Neural progenitor cell (in vitro differentiated cells): ENCODE measurements around the gene CHGA. TPM values are rescaled to one million over a fixed set of nuclear protein-coding genes. Genes with fewer than 3 reads are reported as not detected.

Experiments used
- DNase-seq: peaks from one replicate; pipeline ENCODE4 v3.0.0-alpha.2; 2016; ENCODE audit warnings: low spot score
- H2AFZ ChIP-seq: fragments of 200-600 bp; sonication (generic); replicated peaks from 2 replicates; pipeline ENCODE4 v1.6.1; 2016; ENCODE audit warnings: antibody characterized with exemption
- H3F3A ChIP-seq: fragments of 200-600 bp; sonication (generic); 2 replicates; pipeline ENCODE4 v1.6.1; 2016; ENCODE audit warnings: antibody characterized with exemption, low read depth
- H3K27ac ChIP-seq: fragments of 200-600 bp; sonication (generic); 2 replicates; pipeline ENCODE4 v1.5.1; 2016; ENCODE audit warnings: mild to moderate bottlenecking
- H3K27me3 ChIP-seq: fragments of 200-600 bp; sonication (generic); 2 replicates; pipeline ENCODE4 v1.6.1; 2016; ENCODE audit warnings: mild to moderate bottlenecking, moderate library complexity
- H3K36me3 ChIP-seq: fragments of 200-600 bp; sonication (generic); 2 replicates; pipeline ENCODE4 v1.5.1; 2016
- H3K4me1 ChIP-seq: fragments of 200-600 bp; sonication (generic); 2 replicates; pipeline ENCODE4 v1.6.1; 2016; ENCODE audit warnings: mixed run types
- H3K4me2 ChIP-seq: fragments of 200-600 bp; sonication (generic); 2 replicates; pipeline ENCODE4 v1.6.1; 2016
- H3K4me3 ChIP-seq: fragments of 200-600 bp; sonication (generic); 2 replicates; pipeline ENCODE4 v1.5.1; 2016
- H3K79me2 ChIP-seq: fragments of 200-600 bp; sonication (generic); 2 replicates; pipeline ENCODE4 v1.6.1; 2016; ENCODE audit warnings: low read depth
- H3K9ac ChIP-seq: fragments of 200-600 bp; sonication (generic); 2 replicates; pipeline ENCODE4 v1.6.1; 2016
- H3K9me3 ChIP-seq: fragments of 200-600 bp; sonication (generic); 2 replicates; pipeline ENCODE4 v1.5.1; 2016; ENCODE audit warnings: low read depth
- H4K20me1 ChIP-seq: fragments of 200-600 bp; sonication (generic); 2 replicates; pipeline ENCODE4 v1.6.1; 2016; ENCODE audit warnings: low read depth
- H3K27ac Mint-ChIP-seq: 3 replicates; pipeline ENCODE4 v1.8.0; 2021; ENCODE audit warnings: mixed read lengths
- H3K27me3 Mint-ChIP-seq: 2 replicates; pipeline ENCODE4 v1.8.0; 2022; ENCODE audit warnings: low read depth, mild to moderate bottlenecking, inconsistent platforms, moderate library complexity, mixed read lengths; ENCODE audit not compliant: insufficient read depth
- H3K36me3 Mint-ChIP-seq: 3 replicates; pipeline ENCODE4 v1.8.0; 2021; ENCODE audit warnings: mixed read lengths
- H3K4me1 Mint-ChIP-seq: 3 replicates; pipeline ENCODE4 v1.8.0; 2021; ENCODE audit warnings: mixed read lengths
- H3K4me3 Mint-ChIP-seq: 3 replicates; pipeline ENCODE4 v1.8.0; 2021; ENCODE audit warnings: mild to moderate bottlenecking, moderate library complexity, mixed read lengths
- H3K9me3 Mint-ChIP-seq: 3 replicates; pipeline ENCODE4 v1.8.0; 2020; ENCODE audit warnings: mixed read lengths
- CTCF ChIP-seq: fragments of 200-600 bp; sonication (generic); IDR thresholded peaks from 2 replicates; pipeline ENCODE4 v1.5.1; 2017; ENCODE audit warnings: antibody characterized with exemption, mild to moderate bottlenecking
- EZH2 ChIP-seq: fragments of 200-600 bp; sonication (generic); IDR thresholded peaks from 2 replicates; pipeline ENCODE4 v1.6.1; 2017; ENCODE audit warnings: antibody characterized with exemption, mild to moderate bottlenecking, moderate library complexity
- EZH2phosphoT487 ChIP-seq: fragments of 200-600 bp; sonication (generic); IDR thresholded peaks from 2 replicates; pipeline ENCODE4 v1.6.1; 2017; ENCODE audit warnings: antibody characterized with exemption
- total RNA-seq: library from RNA; depleted of rRNA; stranded (reverse); fragments of >200 nt; gene quantifications from 2 replicates; pipeline ENCODE4 v1.2.3, GENCODE V29; 2015; ENCODE audit warnings: low replicate concordance

The CHGA gene
- total RNA-seq, 1 donor from 2014 or later = not detected

- no peaks in the 10 kb centered on the region for H3K36me3 Mint-ChIP-seq
Observed at GRCh38 chr14:92895352-92895878, 27.5 kb upstream of the CHGA start.

GRCh38 chr14:92897922-92898565, 24.9 kb upstream of the CHGA start:
- H3K27ac ChIP-seq = no peak overlapping the region
- H3K4me1 Mint-ChIP-seq = peaks cover 7% of the 10 kb centered on the region
- H3K27me3 ChIP-seq = peaks cover 19% of the 10 kb centered on the region

More at GRCh38 chr14:92895352-92895878, 27.5 kb upstream of the CHGA start:
- Mint-ChIP-seq H3K4me1 (peaks cover 5% of the 10 kb centered on the region), H3K27me3 (peaks cover 9% of the 10 kb centered on the region), H3K4me3 (no peak overlapping the region), H3K9me3 (peaks cover 4% of the 10 kb centered on the region), H3K27ac (no peak overlapping the region)
- H3K27me3 ChIP-seq = no peaks in the 10 kb centered on the region
- no peak overlapping the region for H3K9ac ChIP-seq
- no peaks in the 10 kb centered on the region for H3K36me3 ChIP-seq
- TF ChIP-seq EZH2 = no peak
- TF ChIP-seq CTCF = no peak
- no peak for TF ChIP-seq EZH2phosphoT487
- H3F3A ChIP-seq = no peaks in the 10 kb centered on the region
- H3K79me2 ChIP-seq = no peaks in the 10 kb centered on the region
- no peak overlapping the region for H3K4me3 ChIP-seq
- no peaks in the 10 kb centered on the region for H4K20me1 ChIP-seq
- H3K4me1 ChIP-seq = no peaks in the 10 kb centered on the region
- H2AFZ ChIP-seq = no peak overlapping the region
- no peak overlapping the region for H3K27ac ChIP-seq
- H3K9me3 ChIP-seq = no peaks in the 10 kb centered on the region
- H3K4me2 ChIP-seq = no peak overlapping the region
- no peak for DNase-seq

GRCh38 chr14:92898566-92899131, 24.3 kb upstream of the CHGA start:
- Histone ChIP-seq H4K20me1 (no peaks in the 10 kb centered on the region), H3K9ac (no peak overlapping the region), H3F3A (no peaks in the 10 kb centered on the region), H3K36me3 (no peaks in the 10 kb centered on the region), H3K4me3 (no peak overlapping the region), H3K27ac (no peak overlapping the region), H3K4me2 (no peak overlapping the region), H2AFZ (no peak overlapping the region), H3K27me3 (peaks cover 25% of the 10 kb centered on the region), H3K4me1 (peaks cover 6% of the 10 kb centered on the region), H3K79me2 (no peaks in the 10 kb centered on the region), H3K9me3 (no peaks in the 10 kb centered on the region)
- H3K4me3 Mint-ChIP-seq = no peak overlapping the region
- peaks cover 17% of the 10 kb centered on the region for H3K27me3 Mint-ChIP-seq
- no peaks in the 10 kb centered on the region for H3K9me3 Mint-ChIP-seq
- no peak for TF ChIP-seq EZH2
- TF ChIP-seq EZH2phosphoT487 = no peak
- TF ChIP-seq CTCF = no peak
- DNase-seq = no peak
- no peak overlapping the region for H3K27ac Mint-ChIP-seq
- no peaks in the 10 kb centered on the region for H3K36me3 Mint-ChIP-seq
- H3K4me1 Mint-ChIP-seq = peaks cover 7% of the 10 kb centered on the region

More at GRCh38 chr14:92897922-92898565, 24.9 kb upstream of the CHGA start:
- Mint-ChIP-seq H3K4me3 (no peak overlapping the region), H3K27ac (no peak overlapping the region), H3K36me3 (no peaks in the 10 kb centered on the region), H3K9me3 (no peaks in the 10 kb centered on the region), H3K27me3 (peaks cover 17% of the 10 kb centered on the region)
- no peak overlapping the region for H3K4me3 ChIP-seq
- peaks cover 1% of the 10 kb centered on the region for H3K4me1 ChIP-seq
- H3K79me2 ChIP-seq = no peaks in the 10 kb centered on the region
- no peak for DNase-seq
- TF ChIP-seq CTCF = no peak
- TF ChIP-seq EZH2 = no peak
- no peak for TF ChIP-seq EZH2phosphoT487
- H2AFZ ChIP-seq = no peak overlapping the region
- no peaks in the 10 kb centered on the region for H3K36me3 ChIP-seq
- H3K9ac ChIP-seq = no peak overlapping the region
- H3K9me3 ChIP-seq = no peaks in the 10 kb centered on the region
- H3F3A ChIP-seq = no peaks in the 10 kb centered on the region
- H4K20me1 ChIP-seq = no peaks in the 10 kb centered on the region
- no peak overlapping the region for H3K4me2 ChIP-seq
